ENCODE data around the gene MYOZ3.

DNA sequence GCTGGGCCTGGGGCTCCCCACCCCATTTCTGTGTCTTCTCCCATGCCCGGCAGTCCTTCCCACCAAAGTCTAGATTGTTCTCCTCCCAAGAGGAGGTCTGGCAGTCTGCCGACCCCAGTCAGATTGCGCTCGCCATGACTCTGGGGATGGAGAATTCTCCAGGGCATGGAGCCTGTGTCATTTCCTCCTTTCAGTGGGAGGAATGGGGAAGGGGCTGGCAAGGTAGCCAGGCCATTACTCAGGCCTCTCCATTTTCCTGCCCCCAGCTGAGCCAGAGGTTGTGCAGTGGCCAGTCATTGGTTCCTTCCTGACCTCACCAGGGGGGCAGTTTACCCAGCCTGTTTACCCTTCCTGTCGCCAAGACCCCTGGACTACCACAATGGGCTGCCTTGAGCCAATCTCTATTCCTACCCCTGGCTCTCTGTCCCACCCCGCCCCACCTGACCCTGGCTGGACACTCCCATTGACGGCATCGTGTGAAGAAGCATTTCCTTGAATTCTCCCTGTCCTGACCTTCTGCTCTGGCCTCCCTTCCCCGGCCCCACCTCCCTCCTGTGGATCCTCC, 20.0 kb upstream of the MYOZ3 start:
- TF ChIP-seq, protein P1, sequence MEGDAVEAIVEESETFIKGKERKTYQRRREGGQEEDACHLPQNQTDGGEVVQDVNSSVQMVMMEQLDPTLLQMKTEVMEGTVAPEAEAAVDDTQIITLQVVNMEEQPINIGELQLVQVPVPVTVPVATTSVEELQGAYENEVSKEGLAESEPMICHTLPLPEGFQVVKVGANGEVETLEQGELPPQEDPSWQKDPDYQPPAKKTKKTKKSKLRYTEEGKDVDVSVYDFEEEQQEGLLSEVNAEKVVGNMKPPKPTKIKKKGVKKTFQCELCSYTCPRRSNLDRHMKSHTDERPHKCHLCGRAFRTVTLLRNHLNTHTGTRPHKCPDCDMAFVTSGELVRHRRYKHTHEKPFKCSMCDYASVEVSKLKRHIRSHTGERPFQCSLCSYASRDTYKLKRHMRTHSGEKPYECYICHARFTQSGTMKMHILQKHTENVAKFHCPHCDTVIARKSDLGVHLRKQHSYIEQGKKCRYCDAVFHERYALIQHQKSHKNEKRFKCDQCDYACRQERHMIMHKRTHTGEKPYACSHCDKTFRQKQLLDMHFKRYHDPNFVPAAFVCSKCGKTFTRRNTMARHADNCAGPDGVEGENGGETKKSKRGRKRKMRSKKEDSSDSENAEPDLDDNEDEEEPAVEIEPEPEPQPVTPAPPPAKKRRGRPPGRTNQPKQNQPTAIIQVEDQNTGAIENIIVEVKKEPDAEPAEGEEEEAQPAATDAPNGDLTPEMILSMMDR (IDR thresholded peaks at IDR 0.05): no peak
- TF ChIP-seq ZFX (IDR thresholded peaks at IDR 0.05; ENCODE audit: borderline replicate concordance): no peak

Measured in 22Rv1 (cell line).